CD4-positive, CD25-positive, alpha-beta regulatory T cell (primary cell): ENCODE data around the gene EIF4G3. TPM values are rescaled to one million over a fixed set of nuclear protein-coding genes. Genes with fewer than 3 reads are reported as not detected.
A peak's percentile ranks its signal among the peaks of the same experiment; 100 is the strongest.
"Not testable (repeated sequence)": the region's sequence is repeated elsewhere in the genome, so short reads cannot be mapped to it uniquely, and the experiment has no call there.

ENCODE experiments used
- ATAC-seq, 2 donors: fragments of 150-1000 bp; cut with Tn5 transposase; one replicate each; pipeline ENCODE4 v1.10.0; 2021; ENCODE audit warnings: low read depth in 2 of 2, moderate number of reproducible peaks in 2 of 2, moderate library complexity in 1 of 2
- DNase-seq, 3 donors: peaks; one replicate each; pipeline versions ENCODE4 v3.0.0 to v3.0.0-alpha.2; 2012 to 2022; ENCODE audit warnings: mixed read lengths in 1 of 3
- H3K27ac ChIP-seq: one replicate; pipeline ENCODE4 v1.7.0; 2013; ENCODE audit warnings: mild to moderate bottlenecking, low read length; ENCODE audit not compliant: insufficient read depth, poor library complexity, severe bottlenecking
- H3K27me3 ChIP-seq: one replicate; pipeline ENCODE4 v1.7.0; 2013; ENCODE audit warnings: low read length; ENCODE audit not compliant: control insufficient read depth, insufficient read depth
- H3K36me3 ChIP-seq: one replicate; pipeline ENCODE4 v1.7.0; 2013; ENCODE audit warnings: mild to moderate bottlenecking, low read length, moderate library complexity; ENCODE audit not compliant: control insufficient read depth, insufficient read depth
- H3K4me1 ChIP-seq: 2 replicates; pipeline ENCODE4 v1.7.0; 2013; ENCODE audit warnings: mild to moderate bottlenecking, low read length; ENCODE audit not compliant: insufficient read depth, control insufficient read depth, poor library complexity, severe bottlenecking
- H3K4me3 ChIP-seq: one replicate; pipeline ENCODE4 v1.7.0; 2013; ENCODE audit warnings: low read depth, mild to moderate bottlenecking, low read length, moderate library complexity
- H3K9me3 ChIP-seq, 2 experiments: 1 replicate in 1 of 2; 2 replicates in 1 of 2; pipeline ENCODE4 v1.7.0; 2013; ENCODE audit warnings: low read length in 2 of 2, mild to moderate bottlenecking in 1 of 2, moderate library complexity in 1 of 2; ENCODE audit not compliant: control insufficient read depth in 2 of 2
- H3K27ac Mint-ChIP-seq, 3 donors: one replicate each; pipeline ENCODE4 v1.8.0; 2020 to 2022; ENCODE audit warnings: mild to moderate bottlenecking in 3 of 3, mixed read lengths in 3 of 3, moderate library complexity in 2 of 3
- H3K27me3 Mint-ChIP-seq: one replicate; pipeline ENCODE4 v1.8.0; 2022; ENCODE audit warnings: mild to moderate bottlenecking, mixed read lengths
- H3K36me3 Mint-ChIP-seq: one replicate; pipeline ENCODE4 v1.8.0; 2020; ENCODE audit warnings: mixed read lengths
- H3K4me1 Mint-ChIP-seq, 4 donors: one replicate each; pipeline ENCODE4 v1.8.0; 2020 to 2022; ENCODE audit warnings: mixed read lengths in 4 of 4, mild to moderate bottlenecking in 1 of 4
- H3K4me3 Mint-ChIP-seq, 4 donors: one replicate each; pipeline ENCODE4 v1.8.0; 2020 to 2022; ENCODE audit warnings: mild to moderate bottlenecking in 4 of 4, mixed read lengths in 4 of 4, moderate library complexity in 3 of 4
- H3K9me3 Mint-ChIP-seq, 7 donors: one replicate each; pipeline ENCODE4 v1.8.0; 2020 to 2022; ENCODE audit warnings: mixed read lengths in 7 of 7, mild to moderate bottlenecking in 3 of 7, moderate library complexity in 2 of 7
- polyA plus RNA-seq, 4 donors: library from polyadenylated mRNA; unstranded; fragments of 300-500 nt; fragmentation: Illumina TruSeq; gene quantifications; one replicate each; pipeline ENCODE4 v1.2.3, GENCODE V29; 2021
- total RNA-seq: library from RNA; stranded (reverse); gene quantifications from one replicate; pipeline ENCODE4 v1.2.3, GENCODE V29; 2022

EIF4G3 gene
- total and polyA plus RNA-seq, 5 donors from 2014 or later = 2.5 to 34.4 (median 5.5) TPM

- peaks cover 32% of the 10 kb centered on the region for H3K36me3 Mint-ChIP-seq
- H3K9me3 ChIP-seq = no peaks in the 10 kb centered on the region
- peaks cover 0 to 2% (median 0%) of the 10 kb centered on the region in 7 donors for H3K9me3 Mint-ChIP-seq
- no peaks in the 10 kb centered on the region for H3K27me3 ChIP-seq
- ATAC-seq (no peak), DNase-seq (no peak)
- no peak overlapping the region for H3K4me3 Mint-ChIP-seq
- no peak overlapping the region for H3K4me3 ChIP-seq
- H3K27me3 Mint-ChIP-seq = no peaks in the 10 kb centered on the region
- peaks cover 8% of the 10 kb centered on the region for H3K36me3 ChIP-seq
- no peak overlapping the region for H3K27ac Mint-ChIP-seq
- H3K27ac ChIP-seq = no peak overlapping the region
- no peaks in the 10 kb centered on the region for H3K4me1 ChIP-seq
- peaks cover 0 to 21% (median 3%) of the 10 kb centered on the region in 4 donors for H3K4me1 Mint-ChIP-seq
Measured at GRCh38 chr1:21099869-21100131, 76.9 kb downstream of the EIF4G3 start.

GRCh38 chr1:21099034-21099868 lies 77.4 kb downstream of the EIF4G3 start:
- H3K27me3 ChIP-seq = no peaks in the 10 kb centered on the region
- Mint-ChIP-seq H3K27me3 (no peaks in the 10 kb centered on the region), H3K4me3 (no peak overlapping the region), H3K4me1 (peaks cover 0 to 17% (median 3%) of the 10 kb centered on the region in 4 donors), H3K36me3 (peaks cover 28% of the 10 kb centered on the region), H3K27ac (no peak overlapping the region), H3K9me3 (peaks cover 0 to 2% (median 0%) of the 10 kb centered on the region in 7 donors)
- no peak for ATAC-seq
- no peaks in the 10 kb centered on the region for H3K9me3 ChIP-seq
- DNase-seq = peak in 1 of 3 donors; percentile 16
- H3K4me3 ChIP-seq = no peak overlapping the region
- H3K36me3 ChIP-seq = peaks cover 8% of the 10 kb centered on the region
- H3K4me1 ChIP-seq = no peaks in the 10 kb centered on the region
- H3K27ac ChIP-seq = no peak overlapping the region

- Mint-ChIP-seq H3K27ac (no peak overlapping the region), H3K9me3 (peaks cover 0 to 2% (median 0%) of the 10 kb centered on the region in 7 donors), H3K36me3 (peaks cover 21% of the 10 kb centered on the region), H3K4me1 (peaks cover 0 to 13% (median 4%) of the 10 kb centered on the region in 4 donors), H3K4me3 (no peak overlapping the region), H3K27me3 (no peaks in the 10 kb centered on the region)
- no peaks in the 10 kb centered on the region for H3K9me3 ChIP-seq
- no peaks in the 10 kb centered on the region for H3K4me1 ChIP-seq
- no peak overlapping the region for H3K4me3 ChIP-seq
- no peaks in the 10 kb centered on the region for H3K27me3 ChIP-seq
- H3K27ac ChIP-seq = no peak overlapping the region
- ATAC-seq = no peak
- peaks cover 6% of the 10 kb centered on the region for H3K36me3 ChIP-seq
- DNase-seq = no peak
Measured at GRCh38 chr1:21098186-21098915, 78.3 kb downstream of the EIF4G3 start.

- H3K9me3 Mint-ChIP-seq = peaks cover 0 to 2% (median 0%) of the 10 kb centered on the region in 7 donors
- H3K27ac ChIP-seq = no peak overlapping the region
- ATAC-seq (no peak), DNase-seq (no peak)
- H3K27me3 Mint-ChIP-seq = no peaks in the 10 kb centered on the region
- no peak overlapping the region for H3K4me3 ChIP-seq
- no peaks in the 10 kb centered on the region for H3K9me3 ChIP-seq
- H3K36me3 Mint-ChIP-seq = peaks cover 16% of the 10 kb centered on the region
- H3K4me1 ChIP-seq = no peaks in the 10 kb centered on the region
- H3K4me1 Mint-ChIP-seq = peaks cover 0 to 13% (median 3%) of the 10 kb centered on the region in 4 donors
- no peaks in the 10 kb centered on the region for H3K27me3 ChIP-seq
- H3K36me3 ChIP-seq = peaks cover 6% of the 10 kb centered on the region
- H3K4me3 Mint-ChIP-seq = no peak overlapping the region
- H3K27ac Mint-ChIP-seq = no peak overlapping the region
Measured at GRCh38 chr1:21097729-21098128, 79.0 kb downstream of the EIF4G3 start.

- no peak for DNase-seq
- Histone ChIP-seq H3K36me3 (peaks cover 6% of the 10 kb centered on the region), H3K27ac (no peak overlapping the region), H3K4me1 (no peaks in the 10 kb centered on the region), H3K27me3 (no peaks in the 10 kb centered on the region), H3K4me3 (no peak overlapping the region), H3K9me3 (no peaks in the 10 kb centered on the region)
- ATAC-seq = no peak
- Mint-ChIP-seq H3K27ac (no peak overlapping the region), H3K4me3 (no peak overlapping the region), H3K36me3 (peaks cover 24% of the 10 kb centered on the region), H3K9me3 (peaks cover 0 to 4% (median 0%) of the 10 kb centered on the region in 7 donors), H3K27me3 (no peaks in the 10 kb centered on the region), H3K4me1 (peaks cover 0 to 13% (median 4%) of the 10 kb centered on the region in 4 donors)
Measured at GRCh38 chr1:21095976-21096375, 80.7 kb downstream of the EIF4G3 start.

GRCh38 chr1:21094282-21094681 lies 82.4 kb downstream of the EIF4G3 start:
- H3K4me3 Mint-ChIP-seq, H3K27ac Mint-ChIP-seq, H3K27me3 Mint-ChIP-seq, ATAC-seq, DNase-seq, H3K4me3 ChIP-seq, H3K9me3 ChIP-seq, H3K4me1 ChIP-seq, H3K27ac ChIP-seq, H3K36me3 ChIP-seq, H3K27me3 ChIP-seq, H3K9me3 Mint-ChIP-seq: not testable (repeated sequence)
- peaks cover 6 to 16% (median 12%) of the 10 kb centered on the region in 4 donors for H3K4me1 Mint-ChIP-seq
- H3K36me3 Mint-ChIP-seq = peaks cover 28% of the 10 kb centered on the region

GRCh38 chr1:21093271-21093958 lies 83.3 kb downstream of the EIF4G3 start:
- Mint-ChIP-seq H3K36me3 (peaks cover 27% of the 10 kb centered on the region), H3K4me1 (peaks cover 6 to 14% (median 12%) of the 10 kb centered on the region in 4 donors), H3K4me3 (peak overlapping the region in 1 of 4 donors; percentile 56)
- H3K27ac Mint-ChIP-seq, H3K4me3 ChIP-seq, H3K27ac ChIP-seq, H3K27me3 ChIP-seq, DNase-seq, H3K4me1 ChIP-seq, H3K9me3 Mint-ChIP-seq, H3K36me3 ChIP-seq, H3K9me3 ChIP-seq, H3K27me3 Mint-ChIP-seq, ATAC-seq: not testable (repeated sequence)
